Spinal cord (tissue), 10 donors: Measurements from ENCODE around the gene LAYN. TPM values are rescaled to one million over a fixed set of nuclear protein-coding genes. Genes with fewer than 3 reads are reported as not detected.

Experiments used
- DNase-seq, 6 donors: peaks; one replicate each; pipeline versions ENCODE4 v3.0.0 to v3.0.0-alpha.2; 2013 to 2015; ENCODE audit warnings: low spot score in 6 of 6, low read depth in 4 of 6
- H3K27ac ChIP-seq: one replicate; pipeline ENCODE4 v1.5.1; 2013; ENCODE audit warnings: low read depth, low read length, control low read depth
- H3K27me3 ChIP-seq: one replicate; pipeline ENCODE4 v1.6.1; 2013; ENCODE audit warnings: low read length; ENCODE audit not compliant: control insufficient read depth, insufficient read depth
- H3K36me3 ChIP-seq: one replicate; pipeline ENCODE4 v1.6.1; 2013; ENCODE audit warnings: low read length; ENCODE audit not compliant: control insufficient read depth, insufficient read depth
- H3K4me1 ChIP-seq: one replicate; pipeline ENCODE4 v1.6.1; 2013; ENCODE audit warnings: low read length; ENCODE audit not compliant: control insufficient read depth, insufficient read depth
- H3K4me3 ChIP-seq: one replicate; pipeline ENCODE4 v1.5.1; 2013; ENCODE audit warnings: low read depth, low read length, control low read depth
- H3K9me3 ChIP-seq: one replicate; pipeline ENCODE4 v1.6.1; 2013; ENCODE audit warnings: low read length; ENCODE audit not compliant: control insufficient read depth, insufficient read depth
- WGBS: methylation state at CpG from one replicate; pipeline ENCODE4 v1.1.5; 2013; ENCODE audit warnings: missing lambda C conversion rate; ENCODE audit not compliant: insufficient coverage; 5-methylcytosine and 5-hydroxymethylcytosine counted together
- polyA plus RNA-seq, 2 donors: library from polyadenylated mRNA; unstranded; fragments of 120-200 nt; gene quantifications; one replicate each; pipeline ENCODE4 v1.2.1, GENCODE V29; 2013; ENCODE audit not compliant: insufficient read length in 2 of 2
- total RNA-seq, 2 donors: library from RNA; depleted of rRNA in 1 of 2; stranded (reverse); fragments of 120-200 nt in 1 of 2; fragments of >200 nt in 1 of 2; gene quantifications; one replicate each; pipeline versions ENCODE4 v1.2.3 to v1.2.4, GENCODE V29; 2013 to 2014
- donor health status: healthy.

The LAYN gene
- total and polyA plus RNA-seq, 4 donors: 11.0 to 16.4 (median 12.7) TPM

- Histone ChIP-seq H3K4me1 (no peaks in the 10 kb centered on the region), H3K4me3 (no peak overlapping the region), H3K27ac (no peak overlapping the region), H3K36me3 (no peaks in the 10 kb centered on the region), H3K27me3 (no peaks in the 10 kb centered on the region), H3K9me3 (no peaks in the 10 kb centered on the region)
- WGBS: no CpG with 5 or more reads among the region's 4 CpGs
- no peak for DNase-seq
Measured at GRCh38 chr11:111582881-111583280, 42.4 kb downstream of the LAYN start.

- no CpG with 5 or more reads among the region's 2 CpGs for WGBS
- DNase-seq: no peak
- Histone ChIP-seq H3K27ac (no peak overlapping the region), H3K4me3 (no peak overlapping the region), H3K36me3 (no peaks in the 10 kb centered on the region), H3K4me1 (no peaks in the 10 kb centered on the region), H3K27me3 (no peaks in the 10 kb centered on the region), H3K9me3 (no peaks in the 10 kb centered on the region)
Measured at GRCh38 chr11:111585371-111585770, 44.9 kb downstream of the LAYN start.

- Histone ChIP-seq H3K4me1 (no peaks in the 10 kb centered on the region), H3K9me3 (no peaks in the 10 kb centered on the region), H3K4me3 (no peak overlapping the region), H3K36me3 (no peaks in the 10 kb centered on the region), H3K27ac (no peak overlapping the region), H3K27me3 (no peaks in the 10 kb centered on the region)
- WGBS: no CpG with 5 or more reads among the region's 1 CpG
- DNase-seq: peak in 2 of 6 donors; percentile 69 to 80
Measured at GRCh38 chr11:111586388-111586831, 45.9 kb downstream of the LAYN start.

DNA sequence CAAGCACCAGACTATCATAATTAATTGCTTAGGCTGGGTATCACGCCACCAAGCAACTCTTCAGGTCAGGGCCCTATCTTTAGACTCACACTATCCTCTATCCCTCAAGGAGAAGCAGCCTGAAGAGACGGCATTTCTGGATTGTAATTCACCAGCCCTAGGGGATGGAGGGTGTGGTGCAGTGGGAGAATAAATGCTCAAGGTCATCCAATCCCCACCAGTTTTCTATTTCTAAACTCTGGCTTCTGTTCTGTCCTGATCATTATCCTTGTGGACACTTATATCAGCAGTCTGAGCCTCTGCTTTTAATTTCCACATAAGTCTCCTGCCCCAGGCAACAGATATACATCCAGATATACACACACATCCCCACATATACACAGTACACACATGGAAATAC lies 48.6 kb downstream of the LAYN start:
- no peaks in the 10 kb centered on the region for H3K4me1 ChIP-seq
- H3K27ac ChIP-seq: no peak overlapping the region
- no peaks in the 10 kb centered on the region for H3K9me3 ChIP-seq
- no CpG with 5 or more reads among the region's 2 CpGs for WGBS
- no peaks in the 10 kb centered on the region for H3K36me3 ChIP-seq
- H3K4me3 ChIP-seq: no peak overlapping the region
- no peak for DNase-seq
- H3K27me3 ChIP-seq: no peaks in the 10 kb centered on the region

GRCh38 chr11:111589886-111590499 lies 49.5 kb downstream of the LAYN start:
- DNase-seq: peak in 1 of 6 donors; percentile 20
- no peak overlapping the region for H3K4me3 ChIP-seq
- H3K4me1 ChIP-seq: no peaks in the 10 kb centered on the region
- H3K9me3 ChIP-seq: no peaks in the 10 kb centered on the region
- H3K27me3 ChIP-seq: no peaks in the 10 kb centered on the region
- H3K27ac ChIP-seq: no peak overlapping the region
- no CpG with 5 or more reads among the region's 5 CpGs for WGBS
- no peaks in the 10 kb centered on the region for H3K36me3 ChIP-seq

GRCh38 chr11:111591187-111591960 lies 50.9 kb downstream of the LAYN start:
- H3K27me3 ChIP-seq: no peaks in the 10 kb centered on the region
- 83% methylated on average over 3 of the region's 4 CpGs for WGBS

DNA sequence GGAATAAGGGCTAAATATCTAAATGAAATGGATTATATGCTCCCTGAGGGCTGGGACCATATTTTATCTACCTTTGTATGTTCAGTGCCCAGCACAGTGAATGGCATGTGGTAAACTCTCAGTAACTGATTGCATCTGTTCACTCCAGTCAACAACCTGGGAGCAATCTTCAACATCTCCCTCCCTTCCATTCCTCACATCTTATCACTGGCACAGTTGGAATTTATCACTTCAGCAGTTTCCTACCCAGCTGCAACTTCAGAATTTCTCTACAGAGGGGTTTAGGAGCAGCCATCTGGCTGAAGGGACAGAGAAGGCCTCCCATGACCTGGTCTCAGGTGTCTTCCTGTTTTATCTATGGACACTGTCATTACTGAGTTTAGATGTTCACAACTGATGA lies 52.0 kb downstream of the LAYN start:
- no peak for DNase-seq
- Histone ChIP-seq H3K27me3 (no peaks in the 10 kb centered on the region), H3K27ac (no peak overlapping the region), H3K36me3 (no peaks in the 10 kb centered on the region), H3K9me3 (no peaks in the 10 kb centered on the region), H3K4me3 (no peak overlapping the region), H3K4me1 (no peaks in the 10 kb centered on the region)

More at GRCh38 chr11:111591187-111591960, 50.9 kb downstream of the LAYN start:
- H3K4me3 ChIP-seq: no peak overlapping the region
- no peaks in the 10 kb centered on the region for H3K36me3 ChIP-seq
- H3K4me1 ChIP-seq: no peaks in the 10 kb centered on the region
- no peak overlapping the region for H3K27ac ChIP-seq
- no peaks in the 10 kb centered on the region for H3K9me3 ChIP-seq
- no peak for DNase-seq

- Histone ChIP-seq H3K4me3 (no peak overlapping the region), H3K4me1 (peaks cover under 1% of the 10 kb centered on the region), H3K27ac (no peak overlapping the region), H3K27me3 (no peaks in the 10 kb centered on the region), H3K36me3 (no peaks in the 10 kb centered on the region), H3K9me3 (no peaks in the 10 kb centered on the region)
- DNase-seq: no peak
- no CpG with 5 or more reads among the region's 1 CpG for WGBS
Measured at GRCh38 chr11:111596319-111596718, 55.8 kb downstream of the LAYN start.

DNA sequence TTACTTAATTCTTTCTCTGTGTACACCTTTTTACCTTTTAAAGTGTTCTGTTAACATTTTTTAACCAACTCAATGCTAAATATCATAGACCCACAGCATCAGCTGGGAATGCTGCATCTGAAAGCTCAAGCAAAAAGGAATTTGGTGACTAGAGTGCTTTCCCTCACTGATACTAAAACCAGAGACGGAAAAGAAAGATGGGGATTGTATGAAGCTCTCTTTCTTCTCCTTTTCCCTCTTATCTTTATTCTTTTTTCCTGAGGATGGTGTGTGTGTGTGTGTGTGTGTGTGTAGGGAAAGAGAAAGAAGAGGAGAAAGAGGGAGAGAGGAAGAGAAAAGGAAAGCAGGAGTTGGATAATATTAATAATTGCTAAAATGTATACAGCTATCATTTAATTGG lies 57.6 kb downstream of the LAYN start:
- Histone ChIP-seq H3K4me3 (no peak overlapping the region), H3K27ac (peak overlapping the region; percentile 16), H3K4me1 (peaks cover 7% of the 10 kb centered on the region), H3K27me3 (no peaks in the 10 kb centered on the region), H3K9me3 (no peaks in the 10 kb centered on the region), H3K36me3 (no peaks in the 10 kb centered on the region)
- WGBS: no CpG with 5 or more reads among the region's 1 CpG
- DNase-seq: no peak

DNA sequence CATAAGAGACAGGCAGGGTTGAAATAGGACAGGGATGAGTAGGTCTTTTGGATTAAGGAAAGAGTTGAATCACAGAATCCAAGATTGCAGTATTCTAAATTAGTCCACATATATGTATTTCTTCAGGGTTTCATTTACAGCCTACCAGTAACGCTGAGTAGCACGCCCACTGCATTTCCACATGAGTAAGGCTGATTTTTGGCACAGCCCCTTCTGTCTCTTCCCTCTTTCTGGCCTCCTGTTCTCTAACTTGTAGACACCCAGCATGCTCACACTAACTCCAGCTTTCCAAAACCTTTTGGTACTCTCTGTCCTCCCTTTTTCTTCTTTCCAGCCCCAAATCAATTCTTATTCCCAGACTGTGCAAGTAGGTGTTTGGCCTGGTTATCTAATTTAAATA lies 58.0 kb downstream of the LAYN start:
- peak overlapping the region; percentile 16 for H3K27ac ChIP-seq

More for the DNA sequence above, 58.0 kb downstream of the LAYN start:
- H3K4me3 ChIP-seq: no peak overlapping the region
- H3K36me3 ChIP-seq: no peaks in the 10 kb centered on the region
- peak in 1 of 6 donors; percentile 43 for DNase-seq
- 56% methylated on average over 2 of the region's 2 CpGs for WGBS
- no peaks in the 10 kb centered on the region for H3K27me3 ChIP-seq
- H3K9me3 ChIP-seq: no peaks in the 10 kb centered on the region
- H3K4me1 ChIP-seq: peaks cover 7% of the 10 kb centered on the region
